Measurements from ENCODE around the gene MAP4K2. TPM values are rescaled to one million over a fixed set of nuclear protein-coding genes. Genes with fewer than 3 reads are reported as not detected.

MAP4K2 gene
- total RNA-seq, 4 donors from 2014 or later = 10.2 to 49.1 (median 24.4) TPM

- no peaks in the 10 kb centered on the region for H3K4me1 ChIP-seq
- no peak overlapping the region for H3K27ac ChIP-seq
- H3K36me3 ChIP-seq = no peaks in the 10 kb centered on the region
- TF ChIP-seq CTCF (IDR thresholded peaks at IDR 0.05) (no peak), POLR2A (IDR thresholded peaks at IDR 0.05) (no peak)
- no peaks in the 10 kb centered on the region for H3K27me3 ChIP-seq
- H3K4me3 ChIP-seq = no peak overlapping the region
- no peak for DNase-seq
- no peaks in the 10 kb centered on the region for H3K9me3 ChIP-seq
- intact Hi-C loops (cut with DNase I; ENCODE audit: low total_unique reads) = no loop called here
Measured at GRCh38 chr11:64837887-64838351, 34.9 kb upstream of the MAP4K2 start.

GRCh38 chr11:64836448-64837072 lies 33.5 kb upstream of the MAP4K2 start:
- Histone ChIP-seq H3K27me3 (no peaks in the 10 kb centered on the region), H3K4me3 (no peak overlapping the region), H3K4me1 (no peaks in the 10 kb centered on the region), H3K9me3 (no peaks in the 10 kb centered on the region), H3K27ac (no peak overlapping the region), H3K36me3 (no peaks in the 10 kb centered on the region)
- no peak for TF ChIP-seq CTCF (IDR thresholded peaks at IDR 0.05)
- TF ChIP-seq POLR2A (IDR thresholded peaks at IDR 0.05) = no peak
- intact Hi-C loops (cut with DNase I; ENCODE audit: low total_unique reads) = no loop called here
- DNase-seq = no peak

GRCh38 chr11:64835616-64836447 lies 32.8 kb upstream of the MAP4K2 start:
- TF ChIP-seq POLR2A (IDR thresholded peaks at IDR 0.05) = no peak
- TF ChIP-seq CTCF (IDR thresholded peaks at IDR 0.05) = no peak
- intact Hi-C loops (cut with DNase I; ENCODE audit: low total_unique reads) = no loop called here
- Histone ChIP-seq H3K27ac (no peak overlapping the region), H3K9me3 (no peaks in the 10 kb centered on the region), H3K4me3 (no peak overlapping the region), H3K27me3 (no peaks in the 10 kb centered on the region), H3K4me1 (no peaks in the 10 kb centered on the region), H3K36me3 (no peaks in the 10 kb centered on the region)
- DNase-seq = no peak

GRCh38 chr11:64834723-64835615 lies 32.0 kb upstream of the MAP4K2 start:
- Histone ChIP-seq H3K27me3 (no peaks in the 10 kb centered on the region), H3K27ac (no peak overlapping the region), H3K4me3 (no peak overlapping the region), H3K36me3 (no peaks in the 10 kb centered on the region), H3K9me3 (no peaks in the 10 kb centered on the region), H3K4me1 (no peaks in the 10 kb centered on the region)
- no peak for DNase-seq
- TF ChIP-seq POLR2A (IDR thresholded peaks at IDR 0.05) (no peak), CTCF (IDR thresholded peaks at IDR 0.05) (no peak)
- intact Hi-C loops (cut with DNase I; ENCODE audit: low total_unique reads) = no loop called here

Measured in uterus (tissue), 4 donors.